SK-N-SH (cell line): ENCODE results near the gene DIAPH2. TPM values are rescaled to one million over a fixed set of nuclear protein-coding genes. Genes with fewer than 3 reads are reported as not detected.

Experiments
- CTCF ChIA-PET: fragments of 300-600, 350-600 bp; formaldehyde crosslinking; extraction: SDS; loops from one replicate; lab custom pipeline; 2021; lab: Yijun Ruan, JAX
- POLR2A ChIA-PET: fragments of 350-600 bp; sonication (Branson Sonifier 250); formaldehyde crosslinking; extraction: SDS; loops from one replicate; lab custom pipeline; 2020; ENCODE audit warnings: antibody characterized with exemption, inconsistent platforms; lab: Yijun Ruan, JAX
- DNase-seq: peaks from one replicate; pipeline ENCODE4 v3.0.0; 2012
- H2AFZ ChIP-seq: fragments of 200-600 bp; sonication (generic); 2 replicates; pipeline ENCODE4 v1.8.1; 2016; ENCODE audit warnings: antibody characterized with exemption, mild to moderate bottlenecking, low read depth
- H3F3A ChIP-seq: fragments of 200-600 bp; sonication (generic); replicated peaks from 2 replicates; pipeline ENCODE3; 2016; ENCODE audit warnings: antibody characterized with exemption, mild to moderate bottlenecking; ENCODE audit not compliant: insufficient read depth
- H3K27ac ChIP-seq, 2 experiments: fragments of 200-500 bp in 1 of 2; fragments of 200-600 bp in 1 of 2; sonication (Bioruptor generic) in 1 of 2; sonication (generic), shearing (Covaris generic) in 1 of 2; 2 replicates each; pipeline versions ENCODE4 v1.5.1 to v1.6.1; 2014 to 2016; ENCODE audit warnings: low read depth in 2 of 2, inconsistent platforms in 1 of 2, low read length in 1 of 2, mild to moderate bottlenecking in 1 of 2, mixed read lengths in 1 of 2
- H3K27me3 ChIP-seq: fragments of 200-600 bp; sonication (generic), shearing (Covaris generic); 2 replicates; pipeline ENCODE4 v1.6.1; 2016; ENCODE audit warnings: mixed run types; ENCODE audit not compliant: insufficient read depth
- H3K36me3 ChIP-seq, 2 experiments: fragments of 200-500 bp in 1 of 2; fragments of 200-600 bp in 1 of 2; sonication (Bioruptor generic) in 1 of 2; sonication (generic) in 1 of 2; replicated peaks in 1 of 2; 2 replicates each; pipeline versions ENCODE3 to v1.5.1; 2014 to 2016; ENCODE audit warnings: low read length in 1 of 2, mild to moderate bottlenecking in 1 of 2; ENCODE audit not compliant: insufficient read depth in 2 of 2, control insufficient read depth in 1 of 2
- H3K4me1 ChIP-seq, 2 experiments: fragments of 200-500 bp in 1 of 2; fragments of 200-600 bp in 1 of 2; sonication (Bioruptor generic) in 1 of 2; sonication (generic), shearing (Covaris generic) in 1 of 2; 2 replicates each; pipeline versions ENCODE4 v1.5.1 to v1.6.1; 2014 to 2016; ENCODE audit warnings: low read depth in 1 of 2, low read length in 1 of 2, mixed run types in 1 of 2; ENCODE audit not compliant: insufficient read depth in 2 of 2, control insufficient read depth in 1 of 2
- H3K4me2 ChIP-seq: fragments of 200-600 bp; sonication (generic), shearing (Covaris generic); 2 replicates; pipeline ENCODE4 v1.6.1; 2017; ENCODE audit warnings: mixed run types
- H3K4me3 ChIP-seq, 2 experiments: fragments of 200-500 bp in 1 of 2; fragments of 200-600 bp in 1 of 2; sonication (Bioruptor generic) in 1 of 2; sonication (generic), shearing (Covaris generic) in 1 of 2; 2 replicates each; pipeline versions ENCODE4 v1.5.1 to v1.8.1; 2014 to 2016; ENCODE audit warnings: low read depth in 2 of 2, inconsistent platforms in 1 of 2, low read length in 1 of 2, mild to moderate bottlenecking in 1 of 2, mixed read lengths in 1 of 2, moderate library complexity in 1 of 2
- H3K79me2 ChIP-seq: fragments of 200-600 bp; sonication (generic); 2 replicates; pipeline ENCODE4 v1.8.1; 2017; ENCODE audit warnings: mild to moderate bottlenecking; ENCODE audit not compliant: insufficient read depth
- H3K9ac ChIP-seq: fragments of 200-600 bp; sonication (generic); 2 replicates; pipeline ENCODE4 v1.6.1; 2017; ENCODE audit warnings: mixed run types
- H3K9me2 ChIP-seq: fragments of 200-600 bp; sonication (generic); 2 replicates; pipeline ENCODE4 v1.6.1; 2017; ENCODE audit warnings: mixed run types
- H3K9me3 ChIP-seq: fragments of 200-600 bp; sonication (generic); 2 replicates; pipeline ENCODE4 v1.6.1; 2017; ENCODE audit warnings: mixed run types, mild to moderate bottlenecking, moderate library complexity
- H4K20me1 ChIP-seq: fragments of 200-600 bp; sonication (generic); 2 replicates; pipeline ENCODE4 v1.6.1; 2017; ENCODE audit warnings: mild to moderate bottlenecking, mixed run types; ENCODE audit not compliant: insufficient read depth
- CTCF ChIP-seq: fragments of 200-600 bp; sonication (generic); IDR thresholded peaks from 2 replicates; pipeline ENCODE4 v1.6.1; 2017; ENCODE audit warnings: antibody characterized with exemption, mild to moderate bottlenecking, moderate library complexity
- EZH2phosphoT487 ChIP-seq: fragments of 200-600 bp; sonication (generic); IDR thresholded peaks from 2 replicates; pipeline ENCODE4 v1.6.1; 2017; ENCODE audit warnings: low read depth, mixed run types, mild to moderate bottlenecking, antibody characterized with exemption, moderate library complexity, borderline replicate concordance
- FOSL2 ChIP-seq: IDR thresholded peaks from 2 replicates; pipeline ENCODE4 v1.4.0; 2012; ENCODE audit warnings: low read depth, mild to moderate bottlenecking, moderate library complexity, borderline replicate concordance
- FOXJ3 ChIP-seq: sonication (generic); formaldehyde crosslinking; IDR thresholded peaks from 2 replicates; pipeline ENCODE4 v1.5.1; 2020; ENCODE audit warnings: mild to moderate bottlenecking, missing genetic modification reagents
- FOXM1 ChIP-seq: IDR thresholded peaks from 2 replicates; pipeline ENCODE4 v1.4.0; 2012; ENCODE audit warnings: low read depth, mild to moderate bottlenecking
- GABPA ChIP-seq: IDR thresholded peaks from 2 replicates; pipeline ENCODE4 v1.4.0; 2012; ENCODE audit warnings: low read depth, mild to moderate bottlenecking
- GATA2 ChIP-seq: sonication (generic); formaldehyde crosslinking; IDR thresholded peaks from 2 replicates; pipeline ENCODE4 v1.5.0; 2020; ENCODE audit warnings: mild to moderate bottlenecking, missing genetic modification reagents
- MAX ChIP-seq: IDR thresholded peaks from 2 replicates; pipeline ENCODE4 v1.4.0; 2012; ENCODE audit warnings: low read depth
- PBX3 ChIP-seq: IDR thresholded peaks from 2 replicates; pipeline ENCODE4; 2012
- POLR2AphosphoS5 ChIP-seq: IDR thresholded peaks from 2 replicates; pipeline ENCODE4 v1.6.1; 2012; ENCODE audit warnings: low read depth, low read length
- RCOR1 ChIP-seq: fragments of 150-350 bp; IDR thresholded peaks from 2 replicates; pipeline ENCODE4 v1.6.1; 2017; ENCODE audit warnings: antibody characterized with exemption, low read length
- REST ChIP-seq: IDR thresholded peaks from 2 replicates; pipeline ENCODE4 v1.6.1; 2012; ENCODE audit warnings: mild to moderate bottlenecking, low read depth, low read length, moderate library complexity
- ZBTB33 ChIP-seq: IDR thresholded peaks from 2 replicates; pipeline ENCODE4 v1.4.0; 2012; ENCODE audit warnings: low read depth, borderline replicate concordance
- polyA plus RNA-seq, 3 experiments: library from polyadenylated mRNA; depleted of rRNA; stranded (reverse); fragments of >200 nt; gene quantifications; 2 replicates each; pipeline ENCODE4 v1.2.3, GENCODE V29; 2012

DIAPH2 gene
- polyA plus RNA-seq, 1 of the 3 experiments (the other 2 are of a cell fraction): 1.1 TPM

GRCh38 chrX:96997196-96997595 is 312.6 kb downstream of the DIAPH2 start (continued):
- no peak for TF ChIP-seq PBX3
- TF ChIP-seq ZBTB33: no peak
- TF ChIP-seq, all 33 proteins: peak for 0

- Histone ChIP-seq H2AFZ (no peak overlapping the region), H3K79me2 (no peaks in the 10 kb centered on the region), H3K27ac (no peak overlapping the region), H3K4me2 (no peak overlapping the region)
- CTCF ChIA-PET: no interaction called here
- TF ChIP-seq RCOR1 (no peak), ZBTB33 (no peak), MAX (no peak), REST (no peak), CTCF (no peak), GABPA (no peak), FOXM1 (no peak), FOXJ3 (no peak), POLR2AphosphoS5 (no peak), FOSL2 (no peak), PBX3 (no peak), EZH2phosphoT487 (no peak), GATA2 (no peak)
- TF ChIP-seq, all 33 proteins: peak for 0
- Histone ChIP-seq H3K36me3 (no peaks in the 10 kb centered on the region), H3K4me1 (no peaks in the 10 kb centered on the region), H3K9ac (no peak overlapping the region), H3K9me3 (no peaks in the 10 kb centered on the region), H3F3A (no peaks in the 10 kb centered on the region), H3K9me2 (no peaks in the 10 kb centered on the region), H3K4me3 (no peak overlapping the region), H3K27me3 (no peaks in the 10 kb centered on the region), H4K20me1 (no peaks in the 10 kb centered on the region)
- DNase-seq: no peak
- POLR2A ChIA-PET: no interaction called here
Observed at GRCh38 chrX:97000682-97001368, 316.2 kb downstream of the DIAPH2 start.
